ENCODE data around the gene AGFG2. TPM values are rescaled to one million over a fixed set of nuclear protein-coding genes. Genes with fewer than 3 reads are reported as not detected.

The AGFG2 gene
- total RNA-seq, 1 donor from 2014 or later: 13.3 TPM

DNA sequence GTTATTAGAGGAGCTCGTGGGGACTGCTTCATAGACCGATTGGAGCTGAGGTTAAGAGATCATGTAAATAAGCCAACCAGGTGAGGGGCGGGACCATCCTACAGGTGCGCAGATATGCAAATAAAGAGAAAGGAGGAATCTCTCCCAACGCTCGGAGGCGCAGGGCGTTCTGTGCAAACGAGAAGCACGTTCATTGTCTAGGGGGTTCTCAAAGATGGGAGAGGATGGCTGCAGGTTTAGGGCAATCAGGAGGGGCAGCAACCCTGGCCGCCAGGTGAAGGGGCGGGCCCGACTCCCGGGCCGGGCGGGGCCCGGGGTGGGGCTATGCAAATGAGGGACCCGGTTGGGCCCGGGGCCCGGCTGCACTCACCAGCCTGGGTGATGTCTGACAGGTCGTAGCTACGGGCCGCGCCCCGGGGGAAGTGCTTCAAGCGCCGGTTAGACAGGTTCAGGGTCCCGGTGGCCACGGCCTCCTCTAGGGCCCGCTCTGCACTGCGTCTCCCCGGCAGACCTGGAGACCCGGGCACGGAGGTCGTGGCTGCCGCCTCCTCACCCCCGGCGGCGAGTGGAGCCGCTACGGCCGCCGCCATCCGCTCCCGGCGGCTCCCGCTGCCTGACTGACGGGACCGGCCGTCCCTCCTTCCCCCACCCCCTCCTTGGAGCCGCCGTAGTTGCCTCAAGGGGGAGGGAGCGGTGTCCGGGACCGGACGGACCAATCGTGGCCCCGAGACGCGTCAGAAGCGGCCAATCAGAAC is 46.7 kb downstream of the AGFG2 start, which contains the start of gene LRCH4:
Gene LRCH4, minus strand, starts transcription at position 619 of the 755 bp plus-strand sequence. Its CDS starts 29 bp downstream, at position 590.
- Mint-ChIP-seq H3K36me3 (ENCODE audit: low read depth) (no peaks in the 10 kb centered on the region), H3K27ac (ENCODE audit: unreplicated experiment) (peak within 1 kb of the TSS; percentile 94), H3K27me3 (ENCODE audit: low read depth) (no peaks in the 10 kb centered on the region), H3K4me3 (peak within 1 kb of the TSS; percentile 96), H3K4me1 (peaks cover 49% of the 10 kb centered on the region), H3K9me3 (no peaks in the 10 kb centered on the region)
- TF ChIP-seq, protein P1, sequence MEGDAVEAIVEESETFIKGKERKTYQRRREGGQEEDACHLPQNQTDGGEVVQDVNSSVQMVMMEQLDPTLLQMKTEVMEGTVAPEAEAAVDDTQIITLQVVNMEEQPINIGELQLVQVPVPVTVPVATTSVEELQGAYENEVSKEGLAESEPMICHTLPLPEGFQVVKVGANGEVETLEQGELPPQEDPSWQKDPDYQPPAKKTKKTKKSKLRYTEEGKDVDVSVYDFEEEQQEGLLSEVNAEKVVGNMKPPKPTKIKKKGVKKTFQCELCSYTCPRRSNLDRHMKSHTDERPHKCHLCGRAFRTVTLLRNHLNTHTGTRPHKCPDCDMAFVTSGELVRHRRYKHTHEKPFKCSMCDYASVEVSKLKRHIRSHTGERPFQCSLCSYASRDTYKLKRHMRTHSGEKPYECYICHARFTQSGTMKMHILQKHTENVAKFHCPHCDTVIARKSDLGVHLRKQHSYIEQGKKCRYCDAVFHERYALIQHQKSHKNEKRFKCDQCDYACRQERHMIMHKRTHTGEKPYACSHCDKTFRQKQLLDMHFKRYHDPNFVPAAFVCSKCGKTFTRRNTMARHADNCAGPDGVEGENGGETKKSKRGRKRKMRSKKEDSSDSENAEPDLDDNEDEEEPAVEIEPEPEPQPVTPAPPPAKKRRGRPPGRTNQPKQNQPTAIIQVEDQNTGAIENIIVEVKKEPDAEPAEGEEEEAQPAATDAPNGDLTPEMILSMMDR (conservative IDR thresholded peaks at IDR 0.05): peak; percentile 6
- no peak for DNase-seq (ENCODE audit: low read depth, low spot score)

DNA sequence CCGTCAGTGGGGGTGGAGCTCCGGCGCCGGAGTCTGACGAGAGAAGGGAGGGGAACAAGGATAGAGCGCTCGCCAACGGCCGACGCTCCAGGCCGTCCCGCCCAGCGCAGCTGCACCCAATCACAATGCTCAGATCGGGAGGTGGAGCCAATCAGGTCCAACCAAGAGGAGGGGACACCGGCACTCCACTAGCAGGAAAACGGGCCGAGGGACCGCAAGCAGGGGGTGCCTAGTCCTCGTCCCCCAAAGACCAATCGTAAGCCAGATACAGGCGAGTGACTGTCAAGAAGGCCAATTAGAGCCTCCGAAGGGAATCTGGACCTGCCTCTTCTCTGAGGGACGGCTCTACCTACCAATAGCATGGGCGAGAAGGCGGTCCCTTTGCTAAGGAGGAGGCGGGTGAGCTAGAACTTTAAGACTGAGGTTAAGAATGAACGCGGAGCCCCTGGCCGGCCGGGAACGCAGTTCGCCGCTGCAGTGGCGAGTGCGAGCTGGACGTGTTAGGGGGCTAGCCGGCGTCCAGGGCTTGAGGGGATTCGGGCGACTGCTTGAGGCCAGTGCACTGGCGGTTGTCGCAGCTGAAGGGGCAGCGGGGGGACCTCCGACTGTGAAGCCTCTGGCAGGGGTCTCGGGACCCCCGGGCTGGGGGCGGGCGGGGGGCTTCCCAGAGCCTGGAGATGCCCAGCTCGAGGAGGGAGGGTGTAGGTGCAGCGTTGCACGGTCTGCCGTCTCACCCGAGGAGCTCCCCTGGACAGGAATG is 47.4 kb downstream of the AGFG2 start, which contains the start of gene FBXO24:
Gene FBXO24, plus strand, starts transcription at position 63 of the 760 bp plus-strand sequence. Its CDS starts 298 bp downstream, at position 361.
- TF ChIP-seq, protein P1 (conservative IDR thresholded peaks at IDR 0.05): no peak
- peaks cover 49% of the 10 kb centered on the region for H3K4me1 Mint-ChIP-seq

DNA sequence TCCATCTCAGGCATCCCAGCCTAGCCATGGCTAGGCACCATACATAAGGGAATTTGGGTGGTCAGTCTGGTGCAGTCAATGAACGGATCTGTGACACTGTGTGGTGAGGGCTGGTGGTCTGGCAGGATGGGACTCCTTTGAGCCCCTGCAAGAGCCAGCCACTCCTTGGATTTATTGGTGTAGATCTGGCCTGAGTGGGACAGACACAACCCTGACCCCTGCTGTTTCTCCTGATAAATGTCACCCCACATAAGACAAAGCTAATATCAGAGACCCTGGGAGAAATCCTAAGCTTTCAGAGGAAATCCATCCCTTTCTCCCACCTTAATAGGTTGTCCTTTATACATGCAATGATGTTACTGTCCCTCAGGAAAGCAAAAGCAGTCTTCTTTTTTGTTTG is 49.4 kb downstream of the AGFG2 start:
- no peaks in the 10 kb centered on the region for H3K27me3 Mint-ChIP-seq (ENCODE audit: low read depth)
- H3K36me3 Mint-ChIP-seq (ENCODE audit: low read depth): no peaks in the 10 kb centered on the region
- no peaks in the 10 kb centered on the region for H3K9me3 Mint-ChIP-seq
- DNase-seq (ENCODE audit: low read depth, low spot score): no peak
- TF ChIP-seq, protein P1 (conservative IDR thresholded peaks at IDR 0.05): peak; percentile 36
- no peak overlapping the region for H3K27ac Mint-ChIP-seq (ENCODE audit: unreplicated experiment)
- H3K4me1 Mint-ChIP-seq: peaks cover 46% of the 10 kb centered on the region
- H3K4me3 Mint-ChIP-seq: peak overlapping the region; percentile 83

More for the DNA sequence above, 47.4 kb downstream of the AGFG2 start, which contains the start of gene FBXO24:
- H3K4me3 Mint-ChIP-seq: peak within 1 kb of the TSS; percentile 96
- H3K27ac Mint-ChIP-seq (ENCODE audit: unreplicated experiment): peak within 1 kb of the TSS; percentile 94
- no peaks in the 10 kb centered on the region for H3K27me3 Mint-ChIP-seq (ENCODE audit: low read depth)
- peak; percentile 98 for DNase-seq (ENCODE audit: low read depth, low spot score)
- no peaks in the 10 kb centered on the region for H3K36me3 Mint-ChIP-seq (ENCODE audit: low read depth)
- H3K9me3 Mint-ChIP-seq: no peaks in the 10 kb centered on the region

DNA sequence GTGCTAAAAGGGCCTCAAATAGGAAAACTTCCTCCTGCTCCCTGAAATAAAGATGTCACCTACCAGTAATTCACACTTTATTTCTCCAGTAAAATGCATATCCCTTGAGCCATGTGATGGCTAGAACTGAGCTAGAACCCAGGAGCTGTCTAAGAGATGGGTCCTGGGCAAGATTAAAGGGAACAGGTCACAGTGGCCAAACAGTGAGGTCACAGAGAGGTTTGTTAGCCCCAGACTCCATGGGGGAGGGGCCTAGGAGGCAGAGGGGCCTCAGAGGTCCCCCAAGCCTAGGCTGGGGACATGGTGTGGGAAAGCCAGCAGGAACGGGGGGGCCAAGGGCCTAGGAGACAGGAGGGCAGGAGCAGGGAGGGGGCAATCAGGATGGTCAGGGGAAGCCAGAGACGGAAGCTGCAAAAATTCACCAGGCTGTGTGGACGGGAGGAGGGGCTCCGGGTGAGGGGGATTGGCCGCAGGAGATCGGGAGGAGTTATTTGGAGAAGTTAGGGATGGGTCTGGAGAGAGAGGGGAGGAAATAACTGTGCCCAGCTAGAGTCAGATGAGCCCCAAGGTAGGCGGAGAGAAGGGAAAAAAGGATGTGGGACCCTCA is 50.4 kb downstream of the AGFG2 start:
- TF ChIP-seq, protein P1 (conservative IDR thresholded peaks at IDR 0.05): no peak
- DNase-seq (ENCODE audit: low read depth, low spot score): no peak
- peaks cover 36% of the 10 kb centered on the region for H3K4me1 Mint-ChIP-seq
- H3K36me3 Mint-ChIP-seq (ENCODE audit: low read depth): no peaks in the 10 kb centered on the region
- peak overlapping the region; percentile 51 for H3K4me3 Mint-ChIP-seq
- no peaks in the 10 kb centered on the region for H3K27me3 Mint-ChIP-seq (ENCODE audit: low read depth)
- H3K27ac Mint-ChIP-seq (ENCODE audit: unreplicated experiment): no peak overlapping the region
- no peaks in the 10 kb centered on the region for H3K9me3 Mint-ChIP-seq

DNA sequence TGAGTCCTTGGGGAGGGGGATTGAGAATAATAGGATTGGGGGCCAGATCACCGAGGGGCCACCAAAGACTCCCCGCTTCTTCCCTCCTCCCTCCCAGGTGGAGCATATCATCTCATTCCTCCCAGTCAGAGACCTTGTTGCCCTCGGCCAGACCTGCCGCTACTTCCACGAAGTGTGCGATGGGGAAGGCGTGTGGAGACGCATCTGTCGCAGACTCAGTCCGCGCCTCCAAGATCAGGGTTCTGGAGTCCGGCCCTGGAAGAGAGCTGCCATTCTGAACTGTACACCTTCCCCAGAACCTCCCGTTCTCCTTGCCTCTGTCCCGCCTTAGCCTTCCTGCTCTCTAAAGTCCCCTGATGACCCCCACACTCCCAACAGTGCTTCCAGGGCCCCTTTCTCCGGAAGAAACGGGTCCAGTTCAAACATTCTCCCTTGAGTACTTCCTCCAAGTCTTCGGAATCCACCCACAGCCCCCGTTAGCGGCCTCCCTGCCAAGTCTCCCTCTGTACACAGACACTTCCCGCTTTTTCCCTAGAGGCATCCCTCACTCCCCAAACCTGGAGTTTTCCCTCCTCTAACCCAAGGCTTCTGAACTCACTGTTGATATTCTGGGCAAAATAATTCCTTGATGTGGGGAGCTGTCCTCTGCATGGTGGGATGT is 51.2 kb downstream of the AGFG2 start:
- peaks cover 29% of the 10 kb centered on the region for H3K4me1 Mint-ChIP-seq
- no peak overlapping the region for H3K27ac Mint-ChIP-seq (ENCODE audit: unreplicated experiment)
- DNase-seq (ENCODE audit: low read depth, low spot score): no peak
- no peaks in the 10 kb centered on the region for H3K9me3 Mint-ChIP-seq
- no peaks in the 10 kb centered on the region for H3K36me3 Mint-ChIP-seq (ENCODE audit: low read depth)
- TF ChIP-seq, protein P1 (conservative IDR thresholded peaks at IDR 0.05): no peak
- no peaks in the 10 kb centered on the region for H3K27me3 Mint-ChIP-seq (ENCODE audit: low read depth)
- H3K4me3 Mint-ChIP-seq: peak overlapping the region; percentile 59

All from neural crest cell (in vitro differentiated cells).